ENCODE data around the gene FRG1. TPM values are rescaled to one million over a fixed set of nuclear protein-coding genes. Genes with fewer than 3 reads are reported as not detected.

FRG1 gene
- 35.1 to 44.7 TPM (median 39.6 TPM) in 5 replicates for total RNA-seq (2022; extraction: Qiagen RNA extraction; ENCODE audit: low read depth)

DNA sequence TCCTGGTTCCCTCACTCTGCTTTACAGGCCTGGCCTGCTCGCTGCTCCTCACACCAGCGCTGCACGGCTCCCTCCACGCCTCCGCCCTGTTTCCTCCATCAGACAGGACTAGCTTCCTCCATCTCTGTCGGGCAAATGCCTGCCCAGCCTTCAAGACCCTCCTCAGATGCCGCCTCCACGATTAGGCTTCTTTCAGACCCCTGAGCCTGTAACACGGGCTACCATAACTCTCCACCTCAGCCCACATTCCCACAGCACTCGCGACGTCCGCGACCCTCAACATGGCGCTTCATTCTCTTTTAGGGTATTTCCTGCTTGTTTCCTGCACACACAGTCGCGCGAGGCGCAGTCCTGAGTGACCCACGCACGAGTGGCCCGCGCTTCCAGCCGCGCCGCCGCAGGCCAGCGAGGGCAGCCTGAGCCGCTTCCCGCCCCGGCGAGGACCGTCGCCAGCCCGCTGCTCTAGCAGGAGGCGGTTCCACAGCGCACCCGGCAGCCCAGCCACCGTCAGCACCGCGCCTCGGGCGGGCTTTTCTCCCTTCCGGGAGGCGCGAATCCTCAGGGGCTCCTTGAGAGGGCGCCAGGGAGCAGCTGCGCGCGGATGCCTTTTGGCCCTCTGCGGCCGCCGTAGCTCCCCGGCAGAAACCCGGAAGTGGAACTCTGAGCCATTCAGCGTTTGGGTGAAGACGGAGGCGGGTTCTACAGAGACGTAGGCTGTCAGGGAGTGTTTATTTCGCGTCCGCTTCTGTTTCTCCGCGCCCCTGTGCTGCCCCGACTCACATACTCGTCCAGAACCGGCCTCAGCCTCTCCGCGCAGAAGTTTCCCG lies at the start of gene FRG1:
FRG1 (plus strand) TSS at position 695 of the 827 bp plus-strand sequence. CDS start 138 bp downstream, outside the sequence.

Other genes with a start within 250 kb of the FRG1 start
- gene FRG2, start 86.4 kb downstream of the FRG1 start, total RNA-seq (2022; extraction: Qiagen RNA extraction; ENCODE audit: low read depth): 0.02 to 0.08 TPM in 2 of 5 replicates, not detected in the others
- not detected in 5 replicates for gene DBET, start 123.6 kb downstream of the FRG1 start, total RNA-seq (2022; extraction: Qiagen RNA extraction; ENCODE audit: low read depth)
- not detected in 5 replicates for gene DUX4, start 232.9 kb downstream of the FRG1 start, total RNA-seq (2022; extraction: Qiagen RNA extraction; ENCODE audit: low read depth)